Daoy (cell line): ENCODE results near the gene HOGA1. TPM values are rescaled to one million over a fixed set of nuclear protein-coding genes. Genes with fewer than 3 reads are reported as not detected.

Source experiments
- DNase-seq: peaks from one replicate; pipeline ENCODE4 v3.0.0-alpha.2; 2015; ENCODE audit warnings: low read depth
- total RNA-seq: library from RNA; depleted of rRNA; stranded (reverse); fragments of >200 nt; shearing (Covaris generic); gene quantifications from 2 replicates; pipeline ENCODE4 v1.2.3, GENCODE V29; 2014

Gene HOGA1
- total RNA-seq, 1 experiment from 2014 or later, result not detected

DNA sequence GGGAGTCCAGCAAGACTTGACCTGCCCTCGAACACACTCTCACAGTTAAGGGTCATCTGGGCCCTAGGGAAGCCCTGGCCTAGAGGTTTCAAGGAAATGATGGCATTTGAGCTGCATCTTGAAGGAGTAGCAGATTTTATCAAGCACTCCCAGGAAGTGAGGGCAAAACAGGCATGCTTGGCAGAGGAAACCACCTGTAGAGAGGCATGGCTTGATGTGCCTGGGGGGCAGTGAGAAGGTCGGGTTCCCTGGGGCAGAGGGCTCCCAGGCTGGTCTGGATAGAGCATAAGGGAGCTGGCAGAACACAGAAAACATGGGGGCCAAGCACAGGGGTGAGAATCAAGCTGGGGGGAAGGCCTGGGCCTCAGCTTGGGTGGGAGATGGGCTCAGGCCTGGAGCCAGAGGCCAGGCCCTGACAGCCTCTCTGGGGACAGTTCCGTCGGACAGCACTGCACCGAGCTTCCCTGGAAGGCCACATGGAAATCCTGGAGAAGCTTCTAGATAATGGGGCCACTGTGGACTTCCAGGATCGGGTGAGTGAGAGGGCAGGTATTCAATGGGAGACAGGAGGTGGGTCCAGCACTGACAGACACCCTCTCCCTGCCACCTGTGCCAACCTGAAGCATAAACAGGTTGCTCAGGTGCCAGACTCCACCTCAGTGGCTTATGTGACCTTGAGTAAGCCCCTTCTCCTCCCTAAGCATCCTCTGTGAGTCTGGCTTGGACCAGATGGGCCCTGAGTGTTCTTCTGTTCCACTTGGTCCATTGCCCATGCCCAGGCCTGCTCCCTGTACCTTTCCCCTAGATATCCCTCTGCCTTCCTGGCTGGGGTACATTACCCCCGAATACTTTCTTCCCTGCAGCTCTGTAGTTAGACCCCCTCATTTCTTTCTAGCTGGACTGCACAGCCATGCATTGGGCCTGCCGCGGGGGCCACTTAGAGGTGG is 3.5 kb upstream of the HOGA1 start:
- DNase-seq, result no peak

DNA sequence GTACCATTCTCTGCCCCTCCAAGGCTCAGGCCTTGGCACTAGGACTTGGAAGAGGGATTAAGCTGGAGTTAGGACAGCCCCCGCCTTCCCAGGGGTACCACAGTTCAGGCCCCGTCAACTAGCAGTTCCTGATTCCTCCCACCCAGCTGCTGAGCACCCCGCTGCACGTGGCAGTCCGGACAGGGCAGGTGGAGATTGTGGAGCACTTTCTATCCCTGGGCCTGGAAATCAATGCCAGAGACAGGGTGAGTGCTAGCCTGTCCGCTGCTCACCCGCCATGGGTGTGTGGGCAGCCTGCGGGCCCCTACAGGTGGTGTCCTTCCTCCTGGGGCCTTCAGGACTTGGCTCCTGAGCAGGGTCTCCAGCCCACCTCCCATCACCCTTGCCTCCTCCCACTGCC is 2.0 kb upstream of the HOGA1 start:
- no peak for DNase-seq

DNA sequence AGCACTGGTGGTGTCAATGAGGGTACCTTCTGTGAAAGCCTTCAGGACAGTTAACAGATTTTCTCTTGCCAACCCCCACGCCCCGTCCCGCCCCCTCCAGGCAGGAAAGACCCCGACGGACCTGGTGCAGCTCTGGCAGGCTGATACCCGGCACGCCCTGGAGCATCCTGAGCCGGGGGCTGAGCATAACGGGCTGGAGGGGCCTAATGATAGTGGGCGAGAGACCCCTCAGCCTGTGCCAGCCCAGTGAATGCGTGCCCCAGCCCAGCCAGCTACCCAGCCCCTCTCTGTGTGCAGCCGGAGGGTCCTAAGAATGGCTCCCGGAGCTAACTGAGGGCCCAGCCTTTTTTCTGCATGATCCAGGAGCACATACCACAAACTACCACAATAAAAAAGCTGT is 713 bp upstream of the HOGA1 start:
- no peak for DNase-seq

DNA sequence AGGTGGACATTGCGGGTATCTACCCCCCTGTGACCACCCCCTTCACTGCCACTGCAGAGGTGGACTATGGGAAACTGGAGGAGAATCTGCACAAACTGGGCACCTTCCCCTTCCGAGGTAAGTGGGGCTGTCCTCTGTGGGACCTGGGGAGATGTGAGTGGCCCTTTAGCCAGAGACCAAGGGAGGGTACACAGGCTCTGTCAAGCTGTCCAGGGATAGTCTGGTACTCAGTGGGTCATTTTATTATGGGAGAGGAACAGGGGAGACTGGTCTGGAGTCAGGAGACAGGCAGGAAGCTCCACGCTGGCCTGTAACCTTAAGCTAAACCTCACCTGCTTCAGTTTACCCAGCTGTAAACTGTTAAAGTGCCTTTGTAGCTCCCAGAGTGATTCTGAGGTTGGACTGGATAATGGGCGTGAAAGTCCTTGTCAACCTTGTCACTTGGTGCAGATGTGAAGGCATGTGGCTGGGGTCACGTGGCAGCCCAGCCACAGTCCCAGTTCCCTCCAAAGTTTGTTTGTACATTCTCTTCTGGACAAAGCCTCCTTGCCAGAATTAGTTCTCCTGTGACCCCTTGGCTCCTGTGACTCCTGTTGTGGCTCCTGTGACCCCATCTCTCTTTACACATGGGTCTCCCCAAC is 729 bp downstream of the HOGA1 start:
- no peak for DNase-seq

DNA sequence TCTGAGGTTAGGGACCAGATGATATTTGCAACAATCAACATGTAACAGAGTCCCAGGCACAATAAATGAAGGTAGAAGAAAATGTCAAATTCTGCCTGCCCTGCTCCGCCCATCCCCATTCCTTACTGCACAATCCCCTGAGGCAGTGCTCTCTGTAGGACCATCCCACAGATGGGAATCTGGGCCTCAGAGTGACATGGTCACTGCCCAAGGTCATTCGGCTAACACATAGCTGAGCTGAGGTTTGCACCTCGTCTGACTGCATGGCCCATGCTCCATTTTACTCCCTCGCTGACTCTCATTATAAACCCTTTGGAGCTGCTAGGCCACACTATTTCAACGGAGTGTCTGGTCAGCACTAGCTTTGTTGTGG is 1.2 kb downstream of the HOGA1 start:
- no peak for DNase-seq

DNA sequence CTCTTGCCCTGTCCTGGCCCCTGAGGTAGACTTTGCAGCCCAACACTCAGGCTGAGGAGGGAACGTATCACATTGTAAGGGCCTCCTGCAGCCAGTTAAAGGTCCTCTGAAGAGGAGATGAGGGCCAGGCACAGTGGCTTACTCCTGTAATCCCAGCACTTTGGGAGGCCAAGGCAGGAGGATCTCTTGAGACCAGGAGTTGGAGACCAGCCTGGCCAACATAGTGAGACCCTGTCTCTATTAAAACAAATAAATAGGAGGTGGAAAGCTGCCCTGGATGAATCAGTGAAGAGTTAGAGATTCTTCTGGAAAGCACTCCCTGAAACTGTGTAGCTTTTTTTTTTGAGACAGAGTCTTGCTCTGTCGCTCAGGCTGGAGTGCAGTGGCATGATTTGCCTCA is 3.0 kb downstream of the HOGA1 start:
- no peak for DNase-seq

DNA sequence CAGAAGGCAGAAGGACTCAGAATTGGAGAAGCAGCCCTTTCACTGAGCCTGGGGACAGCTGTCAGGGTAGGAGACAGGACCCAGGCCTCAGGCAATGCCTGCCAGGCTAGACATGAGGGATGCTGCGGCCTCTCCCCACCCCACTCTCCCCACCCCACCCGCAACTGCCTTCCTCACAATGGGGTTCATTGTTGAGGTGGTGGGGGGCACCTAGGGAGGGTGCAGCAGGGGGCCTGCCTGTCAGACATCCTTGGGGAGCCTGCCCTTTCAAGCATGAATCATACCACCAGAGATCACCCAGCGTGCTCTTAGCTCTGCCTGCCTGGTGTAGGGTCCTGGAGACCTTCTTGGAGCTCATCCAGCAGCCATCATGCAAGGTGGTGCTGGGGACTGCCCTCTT is 5.3 kb downstream of the HOGA1 start, which contains the start of gene C10orf62:
TSS of gene C10orf62 (plus strand) at position 243 of the 400 bp plus-strand sequence. CDS start 177 bp downstream, outside the sequence.
- DNase-seq, result no peak

DNA sequence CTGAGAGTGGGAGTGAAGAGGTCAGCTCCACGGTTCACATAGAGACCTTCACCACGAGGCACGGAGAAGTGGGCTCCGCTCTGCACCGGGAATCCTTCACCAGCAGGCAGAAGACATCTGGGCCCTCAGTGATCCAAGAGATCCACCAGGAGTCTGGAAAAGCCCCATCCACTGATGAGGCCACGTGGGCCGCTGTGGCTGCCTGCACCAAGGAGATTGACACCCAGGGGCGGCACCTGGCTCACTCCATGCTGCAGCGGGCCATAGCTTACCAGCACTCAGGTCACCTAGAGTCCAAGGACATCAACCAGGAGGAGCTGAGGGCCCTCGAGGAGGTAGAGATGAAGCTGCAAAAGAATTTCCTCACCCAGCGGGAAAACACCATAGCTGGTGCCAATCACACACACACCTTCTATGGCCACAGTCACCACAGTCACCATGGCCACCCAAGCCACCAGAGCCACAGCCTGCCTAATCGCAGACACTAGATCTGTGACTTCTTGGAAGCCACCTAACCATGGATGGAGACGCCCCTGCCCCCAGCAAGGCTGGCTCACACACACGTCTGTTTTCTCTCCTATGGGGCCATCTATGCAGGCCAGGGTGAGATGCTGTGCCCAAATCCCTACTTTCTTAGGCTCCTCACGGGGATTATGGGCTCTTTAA is 6.0 kb downstream of the HOGA1 start:
- DNase-seq, result no peak

DNA sequence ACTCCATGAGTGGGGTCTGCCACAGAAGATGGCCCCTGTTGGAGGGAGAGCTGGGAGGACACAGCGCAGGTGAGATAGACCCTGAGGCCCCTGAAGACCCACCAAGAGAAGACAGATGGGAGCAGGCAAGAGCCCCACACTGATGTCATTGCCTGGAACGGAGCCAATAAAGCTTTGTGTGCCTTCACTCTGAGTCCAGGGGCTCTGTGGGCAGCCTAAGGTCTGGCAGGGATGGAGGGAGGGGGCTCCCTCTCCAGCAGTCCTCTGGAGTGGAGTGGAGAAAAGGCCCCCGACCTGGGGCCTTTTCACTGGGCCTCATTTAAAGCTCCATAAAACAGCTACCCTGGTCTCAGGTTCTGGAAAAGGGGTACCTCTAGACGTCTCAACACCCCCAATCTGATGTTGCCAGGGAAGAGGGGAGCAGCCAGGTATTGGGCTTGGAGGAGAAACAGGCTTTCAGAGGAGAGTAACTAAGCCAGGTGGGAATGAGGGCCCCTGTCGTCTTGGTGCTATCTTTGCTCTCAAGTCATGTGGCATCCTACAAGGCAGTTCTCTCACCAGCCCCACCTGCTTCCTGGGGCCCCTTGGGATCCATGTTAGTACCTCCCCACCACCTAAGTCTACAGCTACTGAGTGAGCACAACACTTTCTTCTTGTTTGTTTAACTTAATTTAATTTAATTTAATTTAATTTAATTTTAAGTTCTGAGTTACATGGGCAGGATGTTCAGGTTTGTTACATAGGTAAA is 6.7 kb downstream of the HOGA1 start:
- DNase-seq, result no peak

DNA sequence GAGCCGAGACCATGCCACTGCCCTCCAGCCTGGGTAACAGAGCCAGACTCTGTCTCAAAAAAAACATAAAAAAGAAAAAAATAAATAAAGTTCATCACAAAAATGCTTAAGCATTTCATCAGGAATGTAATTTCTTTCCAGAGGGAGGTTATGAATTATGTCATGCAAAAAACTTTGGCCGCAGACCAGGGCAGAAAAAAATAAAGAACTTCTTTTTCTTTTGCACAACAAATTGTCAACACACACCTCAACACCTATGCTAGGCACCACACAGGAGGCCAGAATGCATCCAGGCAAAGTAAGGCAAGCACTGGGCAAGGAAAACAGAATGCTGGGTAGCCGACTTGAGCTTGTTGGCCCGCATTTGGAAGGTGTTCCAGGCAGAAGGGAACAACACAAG is 9.2 kb downstream of the HOGA1 start:
- no peak for DNase-seq

DNA sequence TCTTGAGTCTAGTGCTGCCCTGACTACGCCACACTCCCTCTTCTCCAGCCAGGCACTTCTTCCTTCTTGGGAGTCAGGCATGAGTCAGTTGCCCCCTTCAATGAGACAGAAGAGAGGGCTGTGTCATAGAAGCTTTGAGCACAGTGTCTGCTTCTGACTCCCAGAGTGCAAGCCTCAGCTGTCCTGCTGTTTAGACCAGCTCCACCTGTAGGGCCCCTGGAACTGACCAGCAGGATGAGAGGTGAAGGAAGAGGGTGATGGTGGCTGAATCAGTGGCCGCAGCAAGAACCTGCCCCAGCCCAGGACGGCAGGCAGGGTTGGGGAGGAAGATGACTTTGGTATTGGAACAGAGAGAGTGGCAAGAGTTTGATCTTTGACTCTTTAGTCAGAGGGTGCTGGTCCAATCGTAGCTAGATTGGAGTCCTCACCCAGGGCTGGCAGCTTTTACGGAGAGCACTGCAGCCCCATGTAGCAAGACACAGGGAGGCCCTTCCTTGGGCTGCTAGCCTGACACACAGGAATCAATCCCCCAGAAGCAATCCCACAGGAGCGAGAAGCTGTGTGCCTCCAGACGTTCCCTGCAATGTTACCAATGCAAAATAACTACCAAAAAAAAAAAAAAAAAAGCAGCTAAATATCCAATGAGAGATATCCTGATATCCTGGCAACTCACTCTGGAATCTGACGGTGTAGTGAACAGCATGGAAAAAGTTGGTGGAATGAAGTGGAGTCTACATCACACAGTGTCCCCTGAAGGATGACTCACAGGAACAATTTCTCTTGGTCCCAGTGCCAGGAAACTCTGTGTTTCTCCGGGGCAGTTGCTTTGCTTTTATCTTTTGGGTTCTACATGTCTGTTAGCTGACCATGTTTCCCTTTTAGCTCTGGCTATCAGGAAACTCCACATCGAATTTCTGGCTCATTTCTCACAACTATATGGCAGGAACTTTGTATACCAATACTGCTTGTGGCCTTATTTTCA is 12.2 kb downstream of the HOGA1 start:
- peak; percentile 74 for DNase-seq

DNA sequence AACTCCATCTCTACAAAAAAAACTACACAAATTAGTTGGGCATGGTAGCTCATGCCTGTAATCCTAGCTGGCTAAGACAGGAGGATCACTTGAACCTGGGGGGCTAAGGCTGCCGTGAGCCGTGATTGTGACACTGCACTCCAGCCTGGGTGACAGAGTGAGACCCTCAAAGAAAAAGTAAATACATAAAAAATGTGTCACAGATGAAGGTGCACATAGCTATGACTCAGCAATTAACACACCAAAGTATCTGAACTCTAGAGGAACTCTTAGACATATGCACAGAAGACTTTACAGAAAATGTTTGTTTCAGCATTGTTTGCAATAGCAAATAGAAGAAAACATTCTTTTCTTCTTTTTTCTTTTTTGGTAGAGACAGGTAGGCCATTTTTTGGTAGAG is 13.6 kb downstream of the HOGA1 start:
- no peak for DNase-seq

DNA sequence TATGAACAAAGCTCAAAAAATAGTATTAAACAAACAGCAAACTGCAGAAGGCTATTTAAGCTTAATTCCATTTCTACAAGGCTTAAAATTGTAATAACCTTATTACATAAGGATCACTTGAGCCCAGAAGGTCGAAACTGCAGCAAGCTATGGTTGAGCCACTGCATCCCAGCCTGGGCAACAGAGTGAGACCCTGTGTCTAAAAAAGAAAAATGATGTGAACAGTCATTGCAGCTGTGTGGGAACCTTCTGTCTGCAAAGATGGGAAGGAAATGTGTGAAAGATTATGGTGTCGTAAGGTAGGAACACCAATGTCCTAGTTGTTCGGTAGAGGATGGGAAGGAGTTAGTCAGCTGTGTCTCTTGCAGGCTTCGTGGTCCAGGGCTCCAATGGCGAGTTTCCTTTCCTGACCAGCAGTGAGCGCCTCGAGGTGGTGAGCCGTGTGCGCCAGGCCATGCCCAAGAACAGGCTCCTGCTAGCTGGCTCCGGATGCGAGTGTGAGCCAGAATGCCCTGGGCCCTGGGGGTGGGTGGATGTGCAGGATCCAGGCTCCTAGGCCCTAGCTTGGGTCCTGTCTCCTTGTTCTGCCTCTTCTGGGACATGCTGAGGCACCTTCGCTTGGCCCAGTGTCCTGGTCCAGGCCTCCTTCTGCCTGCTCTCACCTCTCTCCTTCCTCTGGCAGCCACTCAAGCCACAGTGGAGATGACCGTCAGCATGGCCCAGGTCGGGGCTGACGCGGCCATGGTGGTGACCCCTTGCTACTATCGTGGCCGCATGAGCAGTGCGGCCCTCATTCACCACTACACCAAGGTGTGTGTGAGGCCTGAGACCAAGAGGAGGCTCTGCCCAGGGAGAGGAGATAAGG is 14.4 kb downstream of the HOGA1 start:
- no peak for DNase-seq

DNA sequence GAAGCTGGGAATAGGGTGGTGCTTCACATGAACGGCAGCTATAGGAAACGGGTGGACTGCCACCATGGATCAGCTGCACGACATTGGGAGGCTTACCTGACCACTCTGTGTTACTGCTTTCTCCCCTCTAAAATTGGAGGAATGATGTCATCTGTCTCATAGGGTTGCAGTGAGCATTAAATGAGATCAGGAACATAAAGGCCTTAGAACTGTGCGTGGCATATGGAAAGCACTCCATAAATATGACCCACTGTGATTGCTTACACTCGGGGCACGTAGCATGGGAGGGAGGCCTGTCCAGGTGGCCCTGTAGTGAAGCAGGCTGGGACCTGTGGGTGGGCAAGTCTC is 15.1 kb downstream of the HOGA1 start:
- DNase-seq, result no peak

DNA sequence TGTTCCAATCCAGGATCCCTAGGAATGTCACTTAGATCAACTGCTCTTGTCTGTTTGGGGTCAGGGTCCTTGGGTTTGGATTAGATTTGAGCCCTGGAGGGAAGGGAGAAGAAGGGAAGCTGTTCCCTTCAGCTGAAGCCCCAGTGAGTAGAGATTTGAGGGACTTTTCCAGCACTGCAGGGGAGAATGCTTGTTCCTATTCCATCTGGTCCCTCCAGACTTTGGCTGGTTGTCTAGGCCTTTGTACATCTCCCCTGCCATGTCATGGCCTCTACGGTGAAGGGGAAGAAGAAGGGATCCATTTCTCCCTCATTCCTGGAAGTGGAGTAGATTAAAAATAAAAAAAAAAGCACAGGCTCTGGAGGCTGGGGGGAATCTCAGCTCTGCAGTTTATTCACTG is 16.4 kb downstream of the HOGA1 start:
- DNase-seq, result no peak

DNA sequence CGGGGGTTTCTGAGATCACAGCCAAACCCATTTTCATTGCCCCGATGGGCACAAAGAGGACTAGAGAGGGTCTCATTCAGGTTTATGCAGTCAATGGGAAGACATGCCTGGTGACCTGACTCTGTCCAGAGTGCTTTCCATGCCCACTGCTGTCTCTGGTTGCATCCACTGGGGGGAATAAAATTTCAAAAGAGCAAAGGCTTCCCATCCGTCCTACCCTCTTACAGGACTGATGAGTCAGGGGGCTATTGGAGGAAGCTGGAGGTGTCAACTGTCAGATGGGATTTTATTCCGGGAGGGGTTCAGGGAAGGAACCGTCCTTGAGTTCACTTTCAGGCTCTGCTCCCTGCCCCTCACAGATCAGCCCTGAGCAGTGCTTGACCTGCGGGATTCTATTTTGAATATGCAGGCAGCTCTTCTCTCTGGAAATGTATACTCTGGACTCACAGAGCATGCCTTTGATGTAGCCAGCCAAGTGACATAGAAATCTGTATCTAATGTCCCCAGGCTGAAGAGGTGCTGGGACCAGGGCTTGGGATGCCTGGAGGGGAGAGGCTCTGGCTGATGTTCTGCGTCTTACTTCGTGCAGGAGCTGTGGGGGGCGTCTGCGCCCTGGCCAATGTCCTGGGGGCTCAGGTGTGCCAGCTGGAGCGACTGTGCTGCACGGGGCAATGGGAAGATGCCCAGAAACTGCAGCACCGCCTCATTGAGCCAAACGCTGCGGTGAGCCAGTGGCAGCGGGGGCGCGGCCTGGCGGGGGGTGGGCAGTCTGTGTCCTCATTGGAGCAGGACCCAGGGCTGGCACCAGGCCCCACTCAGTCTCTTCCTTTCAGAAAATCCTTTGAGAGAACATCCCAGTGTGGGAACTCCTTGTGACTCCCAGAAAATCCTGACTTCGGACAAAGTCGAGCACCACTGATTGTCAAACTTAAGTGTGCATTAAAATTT is 17.4 kb downstream of the HOGA1 start:
- DNase-seq, result no peak

DNA sequence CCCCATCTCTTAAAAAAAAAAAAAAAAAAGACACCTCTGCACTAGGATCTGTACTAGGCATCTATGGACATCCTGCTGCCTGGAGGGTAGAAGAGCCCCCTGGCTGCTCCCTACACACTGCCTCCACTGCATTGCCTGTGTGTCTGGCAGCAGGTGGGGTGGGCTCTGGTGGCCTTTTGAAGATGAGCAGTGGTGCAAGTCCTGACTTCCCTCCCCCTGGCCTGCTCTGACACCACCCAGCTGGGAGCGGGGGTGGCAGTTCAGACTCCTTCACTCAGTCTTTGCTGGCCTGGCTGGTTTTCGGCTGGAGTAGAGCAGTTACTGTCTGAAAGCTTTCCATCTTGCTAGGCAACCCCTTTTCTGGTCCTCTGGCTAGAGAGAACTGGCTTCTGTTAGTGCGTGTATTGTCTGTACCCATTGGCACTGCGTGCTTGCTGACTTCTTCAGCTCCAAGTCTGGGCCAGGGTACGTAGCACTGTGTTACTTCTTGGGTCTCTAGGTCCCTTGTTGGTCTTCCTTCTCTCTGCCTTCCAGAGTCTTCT is 23.0 kb downstream of the HOGA1 start:
- no peak for DNase-seq

DNA sequence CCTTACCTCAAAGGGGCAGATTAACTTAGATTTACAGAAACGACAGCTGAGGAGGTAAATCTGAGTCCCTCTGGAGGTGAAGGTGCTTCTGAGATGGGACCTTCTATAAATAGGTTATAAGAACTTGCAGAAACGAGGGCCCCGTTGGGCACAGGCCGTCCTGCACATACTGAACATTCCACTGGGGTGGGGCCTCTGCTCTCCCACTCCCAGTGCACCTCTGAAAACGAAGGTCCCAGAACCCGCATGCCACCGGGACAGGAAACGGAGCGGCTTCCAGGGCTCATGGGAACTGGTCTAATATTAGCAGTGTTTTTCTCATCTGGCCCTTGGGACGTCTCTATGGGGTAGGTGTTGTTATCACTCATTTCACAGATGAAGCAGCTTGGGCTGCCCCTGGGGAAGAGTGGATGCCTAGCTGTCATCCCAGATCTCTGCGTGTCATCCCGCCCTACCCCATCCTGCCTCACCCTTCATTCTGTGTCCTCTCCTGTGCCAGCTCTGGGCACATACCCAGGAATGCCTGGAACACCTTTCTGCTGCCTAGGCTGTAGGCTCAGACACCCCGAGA is 24.9 kb downstream of the HOGA1 start:
- DNase-seq, result no peak
